ENCODE measurements around the gene TUBE1.
"Not testable (repeated sequence)": the region's sequence is repeated elsewhere in the genome, so short reads cannot be mapped to it uniquely, and the experiment has no call there.

DNA sequence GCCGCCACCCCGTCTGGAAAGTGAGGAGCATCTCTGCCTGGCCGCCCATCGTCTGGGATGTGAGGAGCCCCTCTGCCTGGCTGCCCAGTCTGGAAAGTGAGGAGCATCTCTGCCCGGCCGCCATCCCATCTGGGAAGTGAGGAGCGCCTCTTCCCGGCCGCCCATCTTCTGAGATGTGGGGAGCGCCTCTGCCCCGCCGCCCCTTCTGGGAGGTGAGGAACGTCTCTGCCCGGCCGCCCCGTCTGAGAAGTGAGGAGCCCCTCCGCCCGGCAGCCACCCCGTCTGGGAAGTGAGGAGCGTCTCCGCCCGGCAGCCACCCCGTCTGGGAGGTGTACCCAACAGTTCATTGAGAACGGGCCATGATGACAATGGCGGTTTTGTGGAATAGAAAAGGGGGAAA, 39.8 kb downstream of the TUBE1 start:
- TF ChIP-seq, protein P1, sequence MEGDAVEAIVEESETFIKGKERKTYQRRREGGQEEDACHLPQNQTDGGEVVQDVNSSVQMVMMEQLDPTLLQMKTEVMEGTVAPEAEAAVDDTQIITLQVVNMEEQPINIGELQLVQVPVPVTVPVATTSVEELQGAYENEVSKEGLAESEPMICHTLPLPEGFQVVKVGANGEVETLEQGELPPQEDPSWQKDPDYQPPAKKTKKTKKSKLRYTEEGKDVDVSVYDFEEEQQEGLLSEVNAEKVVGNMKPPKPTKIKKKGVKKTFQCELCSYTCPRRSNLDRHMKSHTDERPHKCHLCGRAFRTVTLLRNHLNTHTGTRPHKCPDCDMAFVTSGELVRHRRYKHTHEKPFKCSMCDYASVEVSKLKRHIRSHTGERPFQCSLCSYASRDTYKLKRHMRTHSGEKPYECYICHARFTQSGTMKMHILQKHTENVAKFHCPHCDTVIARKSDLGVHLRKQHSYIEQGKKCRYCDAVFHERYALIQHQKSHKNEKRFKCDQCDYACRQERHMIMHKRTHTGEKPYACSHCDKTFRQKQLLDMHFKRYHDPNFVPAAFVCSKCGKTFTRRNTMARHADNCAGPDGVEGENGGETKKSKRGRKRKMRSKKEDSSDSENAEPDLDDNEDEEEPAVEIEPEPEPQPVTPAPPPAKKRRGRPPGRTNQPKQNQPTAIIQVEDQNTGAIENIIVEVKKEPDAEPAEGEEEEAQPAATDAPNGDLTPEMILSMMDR (IDR thresholded peaks at IDR 0.05; ENCODE audit: borderline replicate concordance, extremely low read depth, low read length, poor library complexity, severe bottlenecking), result not testable (repeated sequence)
- not testable (repeated sequence) for TF ChIP-seq EZH2 (IDR thresholded peaks at IDR 0.05; ENCODE audit: borderline replicate concordance, low read depth, low read length, severe bottlenecking)
